HepG2 (cell line): Measurements from ENCODE around the gene ARAP1. TPM values are rescaled to one million over a fixed set of nuclear protein-coding genes. Genes with fewer than 3 reads are reported as not detected.

Experiments
- HDAC1 ChIP-seq: sonication (generic); formaldehyde crosslinking; IDR thresholded peaks from 2 replicates; pipeline ENCODE4 v1.5.1; 2020; ENCODE audit warnings: mild to moderate bottlenecking, missing genetic modification reagents
- HES4 ChIP-seq: sonication (generic); formaldehyde crosslinking; IDR thresholded peaks from 2 replicates; pipeline ENCODE4 v1.9.0; 2021; ENCODE audit warnings: mild to moderate bottlenecking, missing genetic modification reagents, borderline replicate concordance
- MATR3 ChIP-seq: sonication (generic); formaldehyde crosslinking; IDR thresholded peaks from 2 replicates; pipeline ENCODE4 v1.4.0; 2020; ENCODE audit warnings: missing genetic modification reagents
- ZNF34 ChIP-seq: sonication (generic); formaldehyde crosslinking; IDR thresholded peaks from 2 replicates; pipeline ENCODE4 v1.4.0; 2020; ENCODE audit warnings: mild to moderate bottlenecking, missing genetic modification reagents, borderline replicate concordance
- ZNF382 ChIP-seq: sonication (generic); formaldehyde crosslinking; IDR thresholded peaks from 2 replicates; pipeline ENCODE4 v1.5.0; 2020; ENCODE audit warnings: missing genetic modification reagents, mild to moderate bottlenecking, borderline replicate concordance
- ZNF446 ChIP-seq: sonication (generic); formaldehyde crosslinking; IDR thresholded peaks from 2 replicates; pipeline ENCODE4 v1.5.0; 2020; ENCODE audit warnings: mild to moderate bottlenecking, missing genetic modification reagents
- ZNF577 ChIP-seq: sonication (generic); formaldehyde crosslinking; IDR thresholded peaks from 2 replicates; pipeline ENCODE4 v1.4.0; 2020; ENCODE audit warnings: mild to moderate bottlenecking, low read depth, missing genetic modification reagents, borderline replicate concordance
- ZNF713 ChIP-seq: sonication (generic); formaldehyde crosslinking; IDR thresholded peaks from 2 replicates; pipeline ENCODE4 v1.4.0; 2020; ENCODE audit warnings: mild to moderate bottlenecking, missing genetic modification reagents
- ZNF761 ChIP-seq: sonication (generic); formaldehyde crosslinking; conservative IDR thresholded peaks from 2 replicates; pipeline ENCODE4 v1.4.0; 2020; ENCODE audit warnings: mild to moderate bottlenecking, missing genetic modification reagents
- polyA plus RNA-seq, 8 experiments: library from polyadenylated mRNA; depleted of rRNA in 3 of 8; stranded (reverse) in 7 of 8; unstranded in 1 of 8; fragments of >200 nt; fragmentation: Illumina TruSeq in 4 of 8; extraction: Trizol in 4 of 8; gene quantifications; 2 replicates each; pipeline versions ENCODE4 v1.2.1 to v1.2.3, GENCODE V29; 2011 to 2016; ENCODE audit warnings: low read depth in 4 of 8, missing spikeins in 1 of 8, mixed read lengths in 1 of 8; ENCODE audit not compliant: insufficient read depth in 1 of 8
- total RNA-seq, 5 experiments: library from RNA; depleted of rRNA; stranded (reverse); fragments of >200 nt; fragmentation: Illumina TruSeq; extraction: Trizol; gene quantifications; 2 replicates each; pipeline ENCODE4 v1.2.3, GENCODE V29; 2016; ENCODE audit warnings: low read depth in 1 of 5
- TF ChIP-seq, protein P1 (sequence below): sonication (generic); formaldehyde crosslinking; IDR thresholded peaks from 2 replicates; pipeline ENCODE4 v1.4.0; 2020; ENCODE audit warnings: low read depth, mild to moderate bottlenecking, missing genetic modification reagents
- TF ChIP-seq, protein P2 (sequence below): sonication (generic); IDR thresholded peaks from 2 replicates; pipeline ENCODE4 v1.6.1; 2016; ENCODE audit warnings: low read depth, borderline replicate concordance
- TF ChIP-seq, protein P3 (sequence below): sonication (generic); formaldehyde crosslinking; IDR thresholded peaks from 2 replicates; pipeline ENCODE4 v1.4.0; 2020; ENCODE audit warnings: missing genetic modification reagents
- TF ChIP-seq, protein P4 (sequence below): sonication (generic); formaldehyde crosslinking; IDR thresholded peaks from 2 replicates; pipeline ENCODE4 v1.4.0; 2020; ENCODE audit warnings: missing genetic modification reagents
- TF ChIP-seq, protein P5 (sequence below): sonication (generic); formaldehyde crosslinking; IDR thresholded peaks from 2 replicates; pipeline ENCODE4 v1.4.0; 2020; ENCODE audit warnings: missing genetic modification reagents
- TF ChIP-seq, protein P6 (sequence below): IDR thresholded peaks from 2 replicates; pipeline ENCODE4 v1.6.1; 2012; ENCODE audit warnings: inconsistent platforms
- TF ChIP-seq, protein P7 (sequence below): sonication (generic); formaldehyde crosslinking; IDR thresholded peaks from 2 replicates; pipeline ENCODE4 v1.4.0; 2020; ENCODE audit warnings: missing genetic modification reagents, mild to moderate bottlenecking, borderline replicate concordance
- TF ChIP-seq, protein P8 (sequence below): sonication (generic); formaldehyde crosslinking; IDR thresholded peaks from 2 replicates; pipeline ENCODE4 v1.8.1; 2023; ENCODE audit warnings: mild to moderate bottlenecking, moderate library complexity, missing genetic modification reagents

The ARAP1 gene
- total and polyA plus RNA-seq, 2 of the 13 experiments (the other 11 are each of a cell fraction or from before 2014, with no cell fraction given): 43.2 to 55.5 TPM

DNA sequence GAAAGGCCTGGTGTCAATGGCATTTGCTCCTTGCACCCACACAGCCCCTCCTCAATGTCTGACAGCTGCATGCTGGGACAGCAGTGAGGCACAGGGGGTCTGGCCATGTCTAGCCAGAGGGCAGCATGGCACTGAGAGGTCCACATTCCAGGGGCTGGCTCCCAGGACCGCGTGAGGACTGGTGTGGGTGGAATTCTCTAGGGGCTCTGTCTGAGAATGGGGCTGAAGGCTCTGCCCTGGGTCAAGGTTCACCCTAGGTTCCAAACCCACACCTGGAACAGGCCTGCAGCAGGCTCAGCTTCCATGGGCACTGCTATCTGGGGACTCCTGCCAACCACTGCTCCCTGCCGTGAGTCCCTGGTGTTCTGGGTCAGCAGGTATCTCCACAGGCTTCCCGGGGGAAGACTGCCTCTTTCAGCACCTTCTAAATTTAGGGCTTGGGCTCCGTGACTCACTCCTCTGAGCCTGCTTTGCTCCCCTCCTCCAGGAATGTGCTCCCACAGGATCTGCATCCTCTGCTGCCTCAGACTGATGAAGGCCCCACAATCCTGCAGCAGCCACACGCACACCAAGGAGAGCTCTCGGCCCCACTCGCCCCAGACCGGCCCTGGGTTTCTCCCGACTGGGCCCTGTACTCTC, 37.4 kb upstream of the ARAP1 start (continued):
- TF ChIP-seq, protein P1, sequence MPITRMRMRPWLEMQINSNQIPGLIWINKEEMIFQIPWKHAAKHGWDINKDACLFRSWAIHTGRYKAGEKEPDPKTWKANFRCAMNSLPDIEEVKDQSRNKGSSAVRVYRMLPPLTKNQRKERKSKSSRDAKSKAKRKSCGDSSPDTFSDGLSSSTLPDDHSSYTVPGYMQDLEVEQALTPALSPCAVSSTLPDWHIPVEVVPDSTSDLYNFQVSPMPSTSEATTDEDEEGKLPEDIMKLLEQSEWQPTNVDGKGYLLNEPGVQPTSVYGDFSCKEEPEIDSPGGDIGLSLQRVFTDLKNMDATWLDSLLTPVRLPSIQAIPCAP: no peak
- TF ChIP-seq, protein P2, sequence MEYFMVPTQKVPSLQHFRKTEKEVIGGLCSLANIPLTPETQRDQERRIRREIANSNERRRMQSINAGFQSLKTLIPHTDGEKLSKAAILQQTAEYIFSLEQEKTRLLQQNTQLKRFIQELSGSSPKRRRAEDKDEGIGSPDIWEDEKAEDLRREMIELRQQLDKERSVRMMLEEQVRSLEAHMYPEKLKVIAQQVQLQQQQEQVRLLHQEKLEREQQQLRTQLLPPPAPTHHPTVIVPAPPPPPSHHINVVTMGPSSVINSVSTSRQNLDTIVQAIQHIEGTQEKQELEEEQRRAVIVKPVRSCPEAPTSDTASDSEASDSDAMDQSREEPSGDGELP: no peak
- no peak for TF ChIP-seq ZNF713 (CRISPR knock-in tag)
- TF ChIP-seq ZNF577 (CRISPR knock-in tag): no peak
- peak; percentile 28; the same call in 1 of the 2 replicates for TF ChIP-seq HDAC1 (CRISPR knock-in tag)
- TF ChIP-seq ZNF34 (CRISPR knock-in tag): no peak
- TF ChIP-seq ZNF446: no peak
- TF ChIP-seq, protein P3, sequence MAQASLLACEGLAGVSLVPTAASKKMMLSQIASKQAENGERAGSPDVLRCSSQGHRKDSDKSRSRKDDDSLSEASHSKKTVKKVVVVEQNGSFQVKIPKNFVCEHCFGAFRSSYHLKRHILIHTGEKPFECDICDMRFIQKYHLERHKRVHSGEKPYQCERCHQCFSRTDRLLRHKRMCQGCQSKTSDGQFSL (CRISPR knock-in tag): 0 out of 2 replicates have a peak, but pooled peaks have one; percentile 35
- TF ChIP-seq, protein P4, sequence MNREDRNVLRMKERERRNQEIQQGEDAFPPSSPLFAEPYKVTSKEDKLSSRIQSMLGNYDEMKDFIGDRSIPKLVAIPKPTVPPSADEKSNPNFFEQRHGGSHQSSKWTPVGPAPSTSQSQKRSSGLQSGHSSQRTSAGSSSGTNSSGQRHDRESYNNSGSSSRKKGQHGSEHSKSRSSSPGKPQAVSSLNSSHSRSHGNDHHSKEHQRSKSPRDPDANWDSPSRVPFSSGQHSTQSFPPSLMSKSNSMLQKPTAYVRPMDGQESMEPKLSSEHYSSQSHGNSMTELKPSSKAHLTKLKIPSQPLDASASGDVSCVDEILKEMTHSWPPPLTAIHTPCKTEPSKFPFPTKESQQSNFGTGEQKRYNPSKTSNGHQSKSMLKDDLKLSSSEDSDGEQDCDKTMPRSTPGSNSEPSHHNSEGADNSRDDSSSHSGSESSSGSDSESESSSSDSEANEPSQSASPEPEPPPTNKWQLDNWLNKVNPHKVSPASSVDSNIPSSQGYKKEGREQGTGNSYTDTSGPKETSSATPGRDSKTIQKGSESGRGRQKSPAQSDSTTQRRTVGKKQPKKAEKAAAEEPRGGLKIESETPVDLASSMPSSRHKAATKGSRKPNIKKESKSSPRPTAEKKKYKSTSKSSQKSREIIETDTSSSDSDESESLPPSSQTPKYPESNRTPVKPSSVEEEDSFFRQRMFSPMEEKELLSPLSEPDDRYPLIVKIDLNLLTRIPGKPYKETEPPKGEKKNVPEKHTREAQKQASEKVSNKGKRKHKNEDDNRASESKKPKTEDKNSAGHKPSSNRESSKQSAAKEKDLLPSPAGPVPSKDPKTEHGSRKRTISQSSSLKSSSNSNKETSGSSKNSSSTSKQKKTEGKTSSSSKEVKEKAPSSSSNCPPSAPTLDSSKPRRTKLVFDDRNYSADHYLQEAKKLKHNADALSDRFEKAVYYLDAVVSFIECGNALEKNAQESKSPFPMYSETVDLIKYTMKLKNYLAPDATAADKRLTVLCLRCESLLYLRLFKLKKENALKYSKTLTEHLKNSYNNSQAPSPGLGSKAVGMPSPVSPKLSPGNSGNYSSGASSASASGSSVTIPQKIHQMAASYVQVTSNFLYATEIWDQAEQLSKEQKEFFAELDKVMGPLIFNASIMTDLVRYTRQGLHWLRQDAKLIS (CRISPR knock-in tag): no peak
- TF ChIP-seq ZNF382 (CRISPR knock-in tag): no peak
- TF ChIP-seq, protein P5, sequence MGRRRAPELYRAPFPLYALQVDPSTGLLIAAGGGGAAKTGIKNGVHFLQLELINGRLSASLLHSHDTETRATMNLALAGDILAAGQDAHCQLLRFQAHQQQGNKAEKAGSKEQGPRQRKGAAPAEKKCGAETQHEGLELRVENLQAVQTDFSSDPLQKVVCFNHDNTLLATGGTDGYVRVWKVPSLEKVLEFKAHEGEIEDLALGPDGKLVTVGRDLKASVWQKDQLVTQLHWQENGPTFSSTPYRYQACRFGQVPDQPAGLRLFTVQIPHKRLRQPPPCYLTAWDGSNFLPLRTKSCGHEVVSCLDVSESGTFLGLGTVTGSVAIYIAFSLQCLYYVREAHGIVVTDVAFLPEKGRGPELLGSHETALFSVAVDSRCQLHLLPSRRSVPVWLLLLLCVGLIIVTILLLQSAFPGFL (CRISPR knock-in tag): no peak
- TF ChIP-seq, protein P6, sequence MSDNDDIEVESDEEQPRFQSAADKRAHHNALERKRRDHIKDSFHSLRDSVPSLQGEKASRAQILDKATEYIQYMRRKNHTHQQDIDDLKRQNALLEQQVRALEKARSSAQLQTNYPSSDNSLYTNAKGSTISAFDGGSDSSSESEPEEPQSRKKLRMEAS: peak; percentile 52
- TF ChIP-seq, protein P7, sequence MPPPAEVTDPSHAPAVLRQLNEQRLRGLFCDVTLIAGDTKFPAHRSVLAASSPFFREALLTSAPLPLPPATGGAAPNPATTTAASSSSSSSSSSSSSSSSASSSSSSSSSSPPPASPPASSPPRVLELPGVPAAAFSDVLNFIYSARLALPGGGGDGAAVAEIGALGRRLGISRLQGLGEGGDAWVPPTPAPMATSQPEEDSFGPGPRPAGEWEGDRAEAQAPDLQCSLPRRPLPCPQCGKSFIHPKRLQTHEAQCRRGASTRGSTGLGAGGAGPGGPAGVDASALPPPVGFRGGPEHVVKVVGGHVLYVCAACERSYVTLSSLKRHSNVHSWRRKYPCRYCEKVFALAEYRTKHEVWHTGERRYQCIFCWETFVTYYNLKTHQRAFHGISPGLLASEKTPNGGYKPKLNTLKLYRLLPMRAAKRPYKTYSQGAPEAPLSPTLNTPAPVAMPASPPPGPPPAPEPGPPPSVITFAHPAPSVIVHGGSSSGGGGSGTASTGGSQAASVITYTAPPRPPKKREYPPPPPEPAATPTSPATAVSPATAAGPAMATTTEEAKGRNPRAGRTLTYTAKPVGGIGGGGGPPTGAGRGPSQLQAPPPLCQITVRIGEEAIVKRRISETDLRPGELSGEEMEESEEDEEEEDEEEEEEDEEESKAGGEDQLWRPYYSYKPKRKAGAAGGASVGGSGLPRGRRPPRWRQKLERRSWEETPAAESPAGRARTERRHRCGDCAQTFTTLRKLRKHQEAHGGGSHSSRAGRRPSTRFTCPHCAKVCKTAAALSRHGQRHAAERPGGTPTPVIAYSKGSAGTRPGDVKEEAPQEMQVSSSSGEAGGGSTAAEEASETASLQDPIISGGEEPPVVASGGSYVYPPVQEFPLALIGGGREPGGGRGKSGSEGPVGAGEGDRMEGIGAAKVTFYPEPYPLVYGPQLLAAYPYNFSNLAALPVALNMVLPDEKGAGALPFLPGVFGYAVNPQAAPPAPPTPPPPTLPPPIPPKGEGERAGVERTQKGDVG: 0 out of 2 replicates have a peak, but pooled peaks have one; percentile 19
- TF ChIP-seq, protein P8, sequence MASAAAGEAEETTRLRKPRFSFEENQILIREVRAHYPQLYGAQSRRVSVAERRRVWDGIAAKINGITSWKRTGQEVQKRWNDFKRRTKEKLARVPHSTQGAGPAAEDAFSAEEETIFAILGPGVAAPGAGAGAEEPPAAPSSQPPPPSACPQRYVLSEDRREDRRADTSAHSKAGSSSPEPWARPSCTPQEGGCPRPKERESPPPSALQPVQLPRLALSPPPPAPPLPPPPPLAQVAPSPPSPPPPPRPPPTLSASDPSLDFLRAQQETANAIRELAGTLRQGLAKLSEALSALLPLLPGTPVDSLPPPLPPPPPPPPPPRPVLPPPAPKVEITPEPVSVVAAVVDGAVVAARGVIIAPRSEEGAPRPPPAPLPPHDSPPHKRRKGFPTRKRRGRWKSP (CRISPR knock-in tag): no peak
- no peak for TF ChIP-seq ZNF761 (CRISPR knock-in tag)
- no peak for TF ChIP-seq HES4 (CRISPR knock-in tag)
- no peak for TF ChIP-seq MATR3 (CRISPR knock-in tag)
